Embryonic facial prominence (tissue), 1 donor: ENCODE results near the gene LMCD1.
A peak's percentile ranks its signal among the peaks of the same experiment; 100 is the strongest.

Experiments used
- DNase-seq: peaks from one replicate; pipeline ENCODE4 v3.0.0-alpha.2; 2016; ENCODE audit errors: extremely low spot score

LMCD1 gene

GRCh38 chr3:8501371-8502131, at the start of gene LMCD1:
LMCD1 (plus strand) TSS chr3:8501823; CDS start chr3:8501939, 116 bp downstream.
- peak; percentile 91 for DNase-seq

GRCh38 chr3:8452112-8452511, 49.5 kb upstream of the LMCD1 start:
- DNase-seq = no peak

GRCh38 chr3:8453153-8453552, 48.5 kb upstream of the LMCD1 start:
- no peak for DNase-seq

GRCh38 chr3:8455526-8456411, 45.9 kb upstream of the LMCD1 start:
- DNase-seq = no peak

- no peak for DNase-seq
Measured at GRCh38 chr3:8456412-8456811, 45.2 kb upstream of the LMCD1 start.

GRCh38 chr3:8457039-8457438, 44.6 kb upstream of the LMCD1 start:
- no peak for DNase-seq

- no peak for DNase-seq
Measured at GRCh38 chr3:8458238-8458661, 43.4 kb upstream of the LMCD1 start.

- no peak for DNase-seq
Measured at GRCh38 chr3:8458711-8459110, 42.9 kb upstream of the LMCD1 start.

- no peak for DNase-seq
Measured at GRCh38 chr3:8460050-8460708, 41.4 kb upstream of the LMCD1 start.

- DNase-seq = no peak
Measured at GRCh38 chr3:8460815-8461456, 40.7 kb upstream of the LMCD1 start.

GRCh38 chr3:8464668-8465067, 37.0 kb upstream of the LMCD1 start:
- DNase-seq = no peak

- DNase-seq = no peak
Measured at GRCh38 chr3:8466526-8466925, 35.1 kb upstream of the LMCD1 start.

GRCh38 chr3:8470801-8471200, 30.8 kb upstream of the LMCD1 start:
- no peak for DNase-seq

- DNase-seq = no peak
Measured at GRCh38 chr3:8472549-8472948, 29.1 kb upstream of the LMCD1 start.

- no peak for DNase-seq
Measured at GRCh38 chr3:8473029-8473428, 28.6 kb upstream of the LMCD1 start.

- DNase-seq = no peak
Measured at GRCh38 chr3:8473990-8474389, 27.6 kb upstream of the LMCD1 start.

- no peak for DNase-seq
Measured at GRCh38 chr3:8474991-8475390, 26.6 kb upstream of the LMCD1 start.

GRCh38 chr3:8480699-8481098, 20.9 kb upstream of the LMCD1 start:
- no peak for DNase-seq

- no peak for DNase-seq
Measured at GRCh38 chr3:8481380-8481779, 20.2 kb upstream of the LMCD1 start.

GRCh38 chr3:8482263-8482662, 19.4 kb upstream of the LMCD1 start:
- DNase-seq = no peak

- DNase-seq = no peak
Measured at GRCh38 chr3:8482960-8483665, 18.5 kb upstream of the LMCD1 start.
